Vagina (tissue), 2 donors: Measurements from ENCODE around the gene NCKAP1. TPM values are rescaled to one million over a fixed set of nuclear protein-coding genes. Genes with fewer than 3 reads are reported as not detected.

Experiments
- DNase-seq, 2 donors: peaks; one replicate each; pipeline ENCODE4 v3.0.0-alpha.2; 2017; ENCODE audit errors: extremely low spot score in 2 of 2
- H3K27ac ChIP-seq: fragments of 200-600 bp; sonication (generic); one replicate; pipeline ENCODE4 v1.5.1; 2019
- H3K27me3 ChIP-seq: fragments of 200-600 bp; sonication (generic); one replicate; pipeline ENCODE4 v1.5.1; 2019
- H3K36me3 ChIP-seq, 2 donors: fragments of 200-600 bp; sonication (generic); one replicate each; pipeline ENCODE4 v1.5.1; 2017 to 2019
- H3K4me1 ChIP-seq: fragments of 200-600 bp; sonication (generic); one replicate; pipeline ENCODE4 v1.5.1; 2019
- H3K4me3 ChIP-seq, 2 donors: fragments of 200-600 bp; sonication (generic); 1 replicate in 1 of 2; 2 replicates in 1 of 2; pipeline ENCODE4 v1.5.1; 2016 to 2019
- H3K9me3 ChIP-seq: fragments of 200-600 bp; sonication (generic); one replicate; pipeline ENCODE4 v1.5.1; 2019
- CTCF ChIP-seq, 3 experiments: fragments of 450-650 bp in 2 of 3; fragments of 200-600 bp in 1 of 3; sonication (generic) in 1 of 3; IDR thresholded peaks; one replicate each; pipeline ENCODE4 v1.5.1; 2017 to 2019; ENCODE audit warnings: antibody characterized with exemption in 3 of 3, mild to moderate bottlenecking in 2 of 3, moderate library complexity in 2 of 3
- POLR2A ChIP-seq, 2 donors: fragments of 450-650 bp; IDR thresholded peaks; one replicate each; pipeline ENCODE4 v1.6.1; 2017; ENCODE audit warnings: antibody characterized with exemption in 2 of 2, mild to moderate bottlenecking in 2 of 2, moderate library complexity in 2 of 2
- POLR2AphosphoS5 ChIP-seq, 2 donors: sonication (generic); formaldehyde crosslinking; IDR thresholded peaks; one replicate each; pipeline ENCODE4 v1.9.0; 2017; ENCODE audit warnings: antibody characterized with exemption in 2 of 2, mild to moderate bottlenecking in 2 of 2, low read depth in 1 of 2; ENCODE audit not compliant: insufficient read depth in 1 of 2
- intact Hi-C: fragments of 100-400 bp; cut with DNase I; formaldehyde crosslinking; loops from one replicate; pipeline ENCODE4 v1.15.1; 2023
- total RNA-seq: library from RNA; depleted of rRNA; stranded (reverse); fragments of >200 nt; gene quantifications from one replicate; pipeline ENCODE4 v1.2.3, GENCODE V29; 2016

NCKAP1 gene
- total RNA-seq, 1 donor from 2014 or later = 135 TPM

GRCh38 chr2:182977463-182977862, 60.8 kb downstream of the NCKAP1 start:
- DNase-seq = no peak
- Histone ChIP-seq H3K27ac (no peak overlapping the region), H3K4me3 (no peak overlapping the region), H3K9me3 (no peaks in the 10 kb centered on the region), H3K4me1 (no peaks in the 10 kb centered on the region), H3K36me3 (peaks cover 0 to 27% of the 10 kb centered on the region in 2 donors), H3K27me3 (no peaks in the 10 kb centered on the region)
- no peak for TF ChIP-seq POLR2AphosphoS5 (IDR thresholded peaks at IDR 0.05; ENCODE audit: insufficient read depth in 1 of 2, low read depth in 1 of 2)
- no peak for TF ChIP-seq CTCF (IDR thresholded peaks at IDR 0.05)
- TF ChIP-seq POLR2A (IDR thresholded peaks at IDR 0.05) = no peak
- intact Hi-C loops = no loop called here

GRCh38 chr2:182973441-182974352, 64.6 kb downstream of the NCKAP1 start:
- no peak overlapping the region for H3K27ac ChIP-seq
- H3K27me3 ChIP-seq = no peaks in the 10 kb centered on the region
- H3K4me1 ChIP-seq = no peaks in the 10 kb centered on the region
- DNase-seq = no peak
- peaks cover 0 to 23% of the 10 kb centered on the region in 2 donors for H3K36me3 ChIP-seq
- intact Hi-C loops = no loop called here
- no peaks in the 10 kb centered on the region for H3K9me3 ChIP-seq
- TF ChIP-seq POLR2A (IDR thresholded peaks at IDR 0.05) (no peak), CTCF (IDR thresholded peaks at IDR 0.05) (no peak), POLR2AphosphoS5 (IDR thresholded peaks at IDR 0.05; ENCODE audit: insufficient read depth in 1 of 2, low read depth in 1 of 2) (no peak)
- H3K4me3 ChIP-seq = no peak overlapping the region

GRCh38 chr2:182972548-182972942, 65.7 kb downstream of the NCKAP1 start:
- Histone ChIP-seq H3K27ac (no peak overlapping the region), H3K4me1 (no peaks in the 10 kb centered on the region), H3K36me3 (peaks cover 0 to 22% of the 10 kb centered on the region in 2 donors), H3K9me3 (no peaks in the 10 kb centered on the region), H3K27me3 (no peaks in the 10 kb centered on the region), H3K4me3 (no peak overlapping the region)
- intact Hi-C loops = no loop called here
- no peak for TF ChIP-seq POLR2A (IDR thresholded peaks at IDR 0.05)
- TF ChIP-seq POLR2AphosphoS5 (IDR thresholded peaks at IDR 0.05; ENCODE audit: insufficient read depth in 1 of 2, low read depth in 1 of 2) = no peak
- TF ChIP-seq CTCF (IDR thresholded peaks at IDR 0.05) = no peak
- DNase-seq = no peak

- no peaks in the 10 kb centered on the region for H3K9me3 ChIP-seq
- no peaks in the 10 kb centered on the region for H3K27me3 ChIP-seq
- intact Hi-C loops = no loop called here
- TF ChIP-seq CTCF (IDR thresholded peaks at IDR 0.05) (no peak), POLR2A (IDR thresholded peaks at IDR 0.05) (no peak), POLR2AphosphoS5 (IDR thresholded peaks at IDR 0.05; ENCODE audit: insufficient read depth in 1 of 2, low read depth in 1 of 2) (no peak)
- no peaks in the 10 kb centered on the region for H3K4me1 ChIP-seq
- H3K27ac ChIP-seq = no peak overlapping the region
- peaks cover 0 to 23% of the 10 kb centered on the region in 2 donors for H3K36me3 ChIP-seq
- no peak for DNase-seq
- no peak overlapping the region for H3K4me3 ChIP-seq
These were observed 66.3 kb downstream of the NCKAP1 start for GRCh38 chr2:182971820-182972547.
